ENCODE results near the gene CTNNA3. TPM values are rescaled to one million over a fixed set of nuclear protein-coding genes. Genes with fewer than 3 reads are reported as not detected.
A peak's percentile ranks its signal among the peaks of the same experiment; 100 is the strongest.

Gene CTNNA3
- total RNA-seq, 2 donors from 2014 or later, result 3.2 to 7.2 TPM

DNA sequence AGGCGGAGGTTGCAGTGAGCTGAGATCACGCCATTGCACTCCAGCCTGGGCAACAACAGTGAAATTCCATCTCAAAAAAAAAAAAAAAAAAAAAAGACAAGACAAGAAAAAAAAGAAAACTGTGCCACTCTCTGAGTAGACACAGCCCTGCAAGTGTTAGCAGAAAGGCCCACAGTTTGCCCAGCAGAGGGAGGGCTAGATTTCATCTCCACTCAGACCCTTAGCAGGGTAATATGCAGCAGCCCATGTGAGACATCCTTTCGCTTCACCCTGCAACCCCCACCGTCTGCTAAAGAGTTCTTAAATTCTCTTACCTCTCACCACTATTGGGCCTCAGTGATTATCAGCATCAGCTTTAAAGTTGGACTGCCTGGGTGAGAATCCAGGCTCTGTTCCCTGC, 38.2 kb downstream of the CTNNA3 start:
- H3K9me3 Mint-ChIP-seq, result no peaks in the 10 kb centered on the region
- Histone ChIP-seq H3K36me3 (ENCODE audit: control insufficient read depth, insufficient read depth, low read length) (no peaks in the 10 kb centered on the region), H3K4me1 (ENCODE audit: control insufficient read depth, insufficient read depth, low read length) (no peaks in the 10 kb centered on the region), H3K9ac (ENCODE audit: extremely low read depth, low read length, poor library complexity, severe bottlenecking) (no peak overlapping the region), H3K4me3 (ENCODE audit: low read length) (no peak overlapping the region), H3K27ac (ENCODE audit: low read depth, low read length) (no peak overlapping the region), H3K9me3 (ENCODE audit: control insufficient read depth, low read length) (no peaks in the 10 kb centered on the region), H3K27me3 (ENCODE audit: control insufficient read depth, insufficient read depth, low read length, poor library complexity, severe bottlenecking) (peaks cover 30% of the 10 kb centered on the region)
- no peaks in the 10 kb centered on the region for H3K36me3 Mint-ChIP-seq (ENCODE audit: low read depth)
- H3K27ac Mint-ChIP-seq, result no peak overlapping the region
- DNase-seq, result peak; percentile 75
- no peak overlapping the region for H3K4me3 Mint-ChIP-seq
- H3K27me3 Mint-ChIP-seq (ENCODE audit: insufficient read depth), result peaks cover 4% of the 10 kb centered on the region
- H3K4me1 Mint-ChIP-seq, result peaks cover 7% of the 10 kb centered on the region
- WGBS, 2 experiments (ENCODE audit: insufficient coverage in 1 of 2, insufficient read length in 1 of 2), result 62 to 83% methylated on average over 2 to 4 of the region's 4 CpGs
- TF ChIP-seq, protein P1, sequence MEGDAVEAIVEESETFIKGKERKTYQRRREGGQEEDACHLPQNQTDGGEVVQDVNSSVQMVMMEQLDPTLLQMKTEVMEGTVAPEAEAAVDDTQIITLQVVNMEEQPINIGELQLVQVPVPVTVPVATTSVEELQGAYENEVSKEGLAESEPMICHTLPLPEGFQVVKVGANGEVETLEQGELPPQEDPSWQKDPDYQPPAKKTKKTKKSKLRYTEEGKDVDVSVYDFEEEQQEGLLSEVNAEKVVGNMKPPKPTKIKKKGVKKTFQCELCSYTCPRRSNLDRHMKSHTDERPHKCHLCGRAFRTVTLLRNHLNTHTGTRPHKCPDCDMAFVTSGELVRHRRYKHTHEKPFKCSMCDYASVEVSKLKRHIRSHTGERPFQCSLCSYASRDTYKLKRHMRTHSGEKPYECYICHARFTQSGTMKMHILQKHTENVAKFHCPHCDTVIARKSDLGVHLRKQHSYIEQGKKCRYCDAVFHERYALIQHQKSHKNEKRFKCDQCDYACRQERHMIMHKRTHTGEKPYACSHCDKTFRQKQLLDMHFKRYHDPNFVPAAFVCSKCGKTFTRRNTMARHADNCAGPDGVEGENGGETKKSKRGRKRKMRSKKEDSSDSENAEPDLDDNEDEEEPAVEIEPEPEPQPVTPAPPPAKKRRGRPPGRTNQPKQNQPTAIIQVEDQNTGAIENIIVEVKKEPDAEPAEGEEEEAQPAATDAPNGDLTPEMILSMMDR (conservative IDR thresholded peaks at IDR 0.05), result peak; percentile 57

DNA sequence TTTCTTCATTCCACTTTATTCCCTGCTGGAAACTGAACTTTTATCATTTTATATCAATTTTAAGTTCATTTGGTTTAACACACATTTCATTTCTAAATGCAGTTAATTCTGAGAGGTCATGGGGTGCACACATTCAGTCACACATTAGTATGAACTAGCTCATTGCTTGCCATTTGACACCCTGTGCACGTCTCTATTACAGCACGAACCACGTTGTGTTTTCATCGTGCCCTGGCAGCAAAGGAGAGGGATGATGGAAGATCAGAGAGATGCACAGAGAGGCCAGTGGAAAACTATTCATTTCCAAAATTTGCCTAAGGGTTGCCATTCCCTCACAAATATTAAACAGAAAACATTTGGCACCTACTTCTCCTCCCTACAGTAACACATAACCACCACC, 45.4 kb downstream of the CTNNA3 start:
- TF ChIP-seq, protein P1 (conservative IDR thresholded peaks at IDR 0.05), result no peak
- Mint-ChIP-seq H3K27me3 (ENCODE audit: insufficient read depth) (no peaks in the 10 kb centered on the region), H3K36me3 (ENCODE audit: low read depth) (no peaks in the 10 kb centered on the region), H3K27ac (no peak overlapping the region), H3K4me3 (no peak overlapping the region), H3K4me1 (no peaks in the 10 kb centered on the region), H3K9me3 (no peaks in the 10 kb centered on the region)
- no peaks in the 10 kb centered on the region for H3K4me1 ChIP-seq (ENCODE audit: control insufficient read depth, insufficient read depth, low read length)
- H3K36me3 ChIP-seq (ENCODE audit: control insufficient read depth, insufficient read depth, low read length), result no peaks in the 10 kb centered on the region
- H3K27ac ChIP-seq (ENCODE audit: low read depth, low read length), result no peak overlapping the region
- 96% methylated on average over 4 of the region's 4 CpGs; no CpG with 5 or more reads in 1 of the 2 experiments for WGBS, 2 experiments (ENCODE audit: insufficient coverage in 1 of 2, insufficient read length in 1 of 2)
- no peaks in the 10 kb centered on the region for H3K9me3 ChIP-seq (ENCODE audit: control insufficient read depth, low read length)
- no peak for DNase-seq
- H3K4me3 ChIP-seq (ENCODE audit: low read length), result no peak overlapping the region
- H3K27me3 ChIP-seq (ENCODE audit: control insufficient read depth, insufficient read depth, low read length, poor library complexity, severe bottlenecking), result no peaks in the 10 kb centered on the region
- H3K9ac ChIP-seq (ENCODE audit: extremely low read depth, low read length, poor library complexity, severe bottlenecking), result no peak overlapping the region

DNA sequence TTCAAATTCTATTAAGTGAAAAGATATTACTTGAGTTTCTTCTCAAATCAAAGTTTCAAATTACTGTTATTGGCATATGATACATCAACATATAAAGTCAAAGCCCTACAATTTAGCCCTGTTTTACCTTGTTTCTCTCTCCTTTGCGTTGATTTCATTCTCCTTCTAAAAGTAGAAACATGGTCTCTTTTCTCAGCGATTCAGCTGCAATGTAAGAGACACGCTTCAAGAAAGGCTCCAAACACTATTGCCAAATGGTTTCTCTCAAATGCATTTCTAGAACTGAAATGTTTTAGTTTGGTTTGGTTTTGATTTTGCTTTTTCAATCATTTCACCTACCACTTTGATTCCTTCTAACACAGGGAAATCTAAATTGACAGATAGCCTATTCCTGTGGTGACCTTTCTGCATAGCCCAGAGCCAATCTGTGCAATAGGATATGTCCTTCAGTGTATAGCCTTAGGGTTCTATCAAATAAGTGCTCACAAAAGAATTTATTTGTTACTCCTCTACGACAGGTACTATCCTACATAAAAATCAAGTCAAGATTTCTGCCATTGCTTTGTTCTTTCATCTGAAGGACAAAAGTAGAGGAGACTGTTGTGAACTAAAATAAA, 47.3 kb downstream of the CTNNA3 start:
- no peaks in the 10 kb centered on the region for H3K4me1 Mint-ChIP-seq

More for the DNA sequence above, 47.3 kb downstream of the CTNNA3 start:
- no peaks in the 10 kb centered on the region for H3K36me3 Mint-ChIP-seq (ENCODE audit: low read depth)
- no peaks in the 10 kb centered on the region for H3K4me1 ChIP-seq (ENCODE audit: control insufficient read depth, insufficient read depth, low read length)
- H3K9ac ChIP-seq (ENCODE audit: extremely low read depth, low read length, poor library complexity, severe bottlenecking), result no peak overlapping the region
- no peaks in the 10 kb centered on the region for H3K9me3 ChIP-seq (ENCODE audit: control insufficient read depth, low read length)
- no peak overlapping the region for H3K4me3 ChIP-seq (ENCODE audit: low read length)
- 95 to 100% methylated on average over 2 to 4 of the region's 4 CpGs for WGBS, 2 experiments (ENCODE audit: insufficient coverage in 1 of 2, insufficient read length in 1 of 2)
- H3K27me3 Mint-ChIP-seq (ENCODE audit: insufficient read depth), result no peaks in the 10 kb centered on the region
- H3K4me3 Mint-ChIP-seq, result no peak overlapping the region
- no peaks in the 10 kb centered on the region for H3K36me3 ChIP-seq (ENCODE audit: control insufficient read depth, insufficient read depth, low read length)
- TF ChIP-seq, protein P1 (conservative IDR thresholded peaks at IDR 0.05), result no peak
- H3K27ac ChIP-seq (ENCODE audit: low read depth, low read length), result no peak overlapping the region
- H3K27ac Mint-ChIP-seq, result no peak overlapping the region
- no peak for DNase-seq
- no peaks in the 10 kb centered on the region for H3K27me3 ChIP-seq (ENCODE audit: control insufficient read depth, insufficient read depth, low read length, poor library complexity, severe bottlenecking)
- H3K9me3 Mint-ChIP-seq, result peaks cover 4% of the 10 kb centered on the region
